Measurements from ENCODE around the gene LMX1A. TPM values are rescaled to one million over a fixed set of nuclear protein-coding genes. Genes with fewer than 3 reads are reported as not detected.
A peak's percentile ranks its signal among the peaks of the same experiment; 100 is the strongest.

The LMX1A gene
- not detected in 2 replicates for total RNA-seq

DNA sequence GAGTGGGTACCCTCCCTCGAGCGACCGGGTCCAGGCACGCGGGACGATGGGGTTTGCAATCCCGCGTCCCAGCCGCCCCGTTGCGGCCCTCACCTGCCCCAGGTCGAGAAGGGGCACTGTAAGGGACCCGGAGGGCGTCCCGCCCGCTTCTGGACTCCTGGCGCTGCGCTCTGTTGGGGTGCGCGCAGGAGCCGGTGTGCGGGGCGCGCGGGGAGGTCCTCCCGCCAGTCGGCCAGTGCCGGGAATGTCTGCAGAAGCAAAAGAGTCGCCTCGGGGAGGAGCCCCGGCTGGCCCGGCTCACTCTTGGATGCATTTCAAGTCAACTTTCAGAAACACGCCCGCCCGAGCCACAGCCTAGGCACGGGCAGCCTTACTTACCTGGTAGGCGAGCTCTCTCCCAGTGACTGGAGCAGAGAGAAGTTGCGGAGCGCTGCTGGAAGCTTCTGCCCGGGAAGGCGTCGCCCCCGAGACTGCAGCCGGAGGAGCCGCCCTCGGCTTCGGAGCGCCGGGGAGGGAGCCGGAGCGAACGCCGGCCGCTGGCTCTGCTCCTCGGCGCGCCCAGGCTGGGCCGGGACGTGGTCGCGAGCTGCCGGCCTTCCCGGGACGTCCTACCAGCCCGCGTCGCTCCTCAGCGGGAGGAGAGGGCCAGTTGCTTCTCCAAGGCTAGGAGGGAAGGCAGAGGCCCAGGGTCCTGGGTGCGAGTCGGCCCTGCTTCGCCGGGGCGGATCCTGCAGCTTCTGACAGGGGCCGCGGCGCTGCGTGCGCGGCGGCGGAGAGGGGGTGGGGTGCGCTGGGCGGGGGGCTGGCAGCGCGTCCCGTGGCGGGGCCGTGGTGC, at the start of gene LMX1A:
Gene LMX1A (minus strand): TSS at position 739 of the 835 bp plus-strand sequence. CDS start 1,156 bp downstream, outside the sequence.
- Histone ChIP-seq H3K36me3 (ENCODE audit: control insufficient read depth, insufficient read depth, low read length) (no peaks in the 10 kb centered on the region), H3K4me3 (ENCODE audit: low read depth, low read length) (no peak within 1 kb of the TSS), H3K27me3 (ENCODE audit: control insufficient read depth, insufficient read depth, low read length) (peaks cover 55% of the 10 kb centered on the region)
- TF ChIP-seq, protein P1, sequence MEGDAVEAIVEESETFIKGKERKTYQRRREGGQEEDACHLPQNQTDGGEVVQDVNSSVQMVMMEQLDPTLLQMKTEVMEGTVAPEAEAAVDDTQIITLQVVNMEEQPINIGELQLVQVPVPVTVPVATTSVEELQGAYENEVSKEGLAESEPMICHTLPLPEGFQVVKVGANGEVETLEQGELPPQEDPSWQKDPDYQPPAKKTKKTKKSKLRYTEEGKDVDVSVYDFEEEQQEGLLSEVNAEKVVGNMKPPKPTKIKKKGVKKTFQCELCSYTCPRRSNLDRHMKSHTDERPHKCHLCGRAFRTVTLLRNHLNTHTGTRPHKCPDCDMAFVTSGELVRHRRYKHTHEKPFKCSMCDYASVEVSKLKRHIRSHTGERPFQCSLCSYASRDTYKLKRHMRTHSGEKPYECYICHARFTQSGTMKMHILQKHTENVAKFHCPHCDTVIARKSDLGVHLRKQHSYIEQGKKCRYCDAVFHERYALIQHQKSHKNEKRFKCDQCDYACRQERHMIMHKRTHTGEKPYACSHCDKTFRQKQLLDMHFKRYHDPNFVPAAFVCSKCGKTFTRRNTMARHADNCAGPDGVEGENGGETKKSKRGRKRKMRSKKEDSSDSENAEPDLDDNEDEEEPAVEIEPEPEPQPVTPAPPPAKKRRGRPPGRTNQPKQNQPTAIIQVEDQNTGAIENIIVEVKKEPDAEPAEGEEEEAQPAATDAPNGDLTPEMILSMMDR (IDR thresholded peaks at IDR 0.05; ENCODE audit: insufficient read depth, low read length, severe bottlenecking): no peak
- DNase-seq (ENCODE audit: low read depth) (no peak), FAIRE-seq (no peak)

DNA sequence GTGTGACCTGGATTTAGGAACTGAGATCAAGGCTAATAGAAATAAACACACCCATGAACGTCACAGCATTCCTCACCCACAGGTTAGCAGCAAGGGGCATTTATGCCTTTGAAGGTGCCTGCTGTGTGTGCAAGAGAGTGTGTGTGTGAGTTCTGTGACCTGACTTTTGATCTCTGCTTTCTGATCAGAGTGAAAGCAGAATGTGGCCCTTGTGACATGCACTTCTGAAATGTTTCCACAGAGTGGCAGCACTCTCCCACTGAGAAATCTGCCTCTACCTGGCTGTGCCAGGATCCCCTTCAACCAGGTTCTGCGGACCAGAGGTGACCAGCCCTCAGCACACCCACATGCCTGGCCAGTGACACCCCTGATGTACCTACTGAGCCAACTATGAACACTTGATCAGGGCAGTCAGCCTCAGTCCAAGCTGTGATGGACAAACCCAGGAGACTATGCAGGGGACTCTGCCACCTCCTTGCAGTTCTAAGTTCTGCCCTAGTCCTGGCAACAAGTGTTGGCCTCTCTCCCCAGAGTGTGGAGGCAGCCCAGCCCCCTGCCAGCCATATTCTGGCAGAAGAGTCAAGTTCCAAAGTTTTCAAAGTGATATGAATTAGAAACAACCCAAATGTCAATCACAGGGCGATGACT, 47.4 kb upstream of the LMX1A start:
- DNase-seq (ENCODE audit: low read depth) (peak; percentile 27), FAIRE-seq (no peak)
- H3K36me3 ChIP-seq (ENCODE audit: control insufficient read depth, insufficient read depth, low read length): no peaks in the 10 kb centered on the region
- H3K27me3 ChIP-seq (ENCODE audit: control insufficient read depth, insufficient read depth, low read length): no peaks in the 10 kb centered on the region
- TF ChIP-seq, protein P1 (IDR thresholded peaks at IDR 0.05; ENCODE audit: insufficient read depth, low read length, severe bottlenecking): peak; percentile 72
- H3K4me3 ChIP-seq (ENCODE audit: low read depth, low read length): no peak overlapping the region

DNA sequence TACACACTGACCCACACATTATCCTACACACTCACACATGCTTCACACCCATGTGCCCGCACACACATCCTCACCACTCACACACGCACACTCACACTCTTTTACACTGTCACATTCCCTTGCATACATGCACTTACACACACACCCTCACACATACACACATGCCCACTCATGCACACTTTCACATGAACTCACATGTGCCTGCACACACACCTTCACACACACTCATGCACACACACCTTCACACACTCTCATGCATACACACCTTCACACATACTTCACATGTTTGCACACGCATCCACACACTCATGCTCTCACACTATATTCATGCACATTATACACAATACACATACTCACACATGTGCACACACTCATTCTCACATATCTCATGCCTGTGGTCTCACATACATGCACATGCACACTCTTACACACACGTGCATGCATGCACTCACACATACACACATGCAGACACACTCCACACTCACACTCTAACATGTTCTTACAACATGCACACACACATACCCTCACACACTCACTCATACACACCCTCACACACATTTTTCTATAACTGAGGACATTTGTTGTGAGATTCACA, 46.1 kb upstream of the LMX1A start:
- FAIRE-seq (peak; percentile 86), DNase-seq (ENCODE audit: low read depth) (no peak)
- Histone ChIP-seq H3K27me3 (ENCODE audit: control insufficient read depth, insufficient read depth, low read length) (no peaks in the 10 kb centered on the region), H3K4me3 (ENCODE audit: low read depth, low read length) (no peak overlapping the region), H3K36me3 (ENCODE audit: control insufficient read depth, insufficient read depth, low read length) (no peaks in the 10 kb centered on the region)
- TF ChIP-seq, protein P1 (IDR thresholded peaks at IDR 0.05; ENCODE audit: insufficient read depth, low read length, severe bottlenecking): no peak

DNA sequence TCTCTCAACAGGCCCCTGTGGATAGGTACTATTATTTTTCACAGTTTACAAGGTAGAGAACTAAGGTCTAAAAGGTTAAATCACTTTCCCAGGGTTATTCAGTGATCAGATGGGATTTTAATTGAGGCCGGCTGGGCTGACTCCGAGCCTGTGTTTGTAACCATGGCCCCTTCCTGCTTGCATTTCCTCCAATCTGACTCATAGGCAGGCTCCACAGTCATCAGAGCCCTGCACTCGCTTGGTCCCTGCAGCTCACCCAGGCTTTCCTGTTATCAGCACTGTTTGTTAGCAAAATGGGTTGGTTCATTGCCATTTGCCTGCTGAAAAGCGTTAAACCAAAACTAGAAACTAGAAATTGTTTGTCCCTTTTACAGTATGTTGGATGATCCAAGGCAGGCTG, 41.4 kb upstream of the LMX1A start:
- TF ChIP-seq, protein P1 (IDR thresholded peaks at IDR 0.05; ENCODE audit: insufficient read depth, low read length, severe bottlenecking): no peak
- H3K36me3 ChIP-seq (ENCODE audit: control insufficient read depth, insufficient read depth, low read length): no peaks in the 10 kb centered on the region
- FAIRE-seq (no peak), DNase-seq (ENCODE audit: low read depth) (peak; percentile 58)
- H3K4me3 ChIP-seq (ENCODE audit: low read depth, low read length): no peak overlapping the region
- H3K27me3 ChIP-seq (ENCODE audit: control insufficient read depth, insufficient read depth, low read length): no peaks in the 10 kb centered on the region

DNA sequence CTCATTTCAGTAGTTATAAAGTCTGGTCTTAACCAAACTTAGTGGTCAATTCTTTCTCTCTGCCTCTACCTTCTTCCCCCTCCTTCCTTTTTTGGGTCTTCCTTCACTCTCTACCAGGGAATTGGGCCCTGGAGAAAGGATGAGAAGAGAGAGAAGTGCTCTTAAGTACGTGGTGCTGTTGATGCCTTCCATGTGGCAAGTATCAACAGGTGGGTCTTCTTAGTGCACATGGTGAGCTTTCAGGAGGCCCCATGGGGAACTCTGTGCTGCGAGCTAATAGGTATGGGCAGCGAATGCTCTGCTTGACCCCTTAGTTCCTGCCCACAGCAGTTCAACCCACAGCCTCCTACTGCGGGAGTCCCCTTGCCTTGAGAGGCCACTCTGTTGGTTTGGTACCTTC, 39.4 kb upstream of the LMX1A start:
- TF ChIP-seq, protein P1 (IDR thresholded peaks at IDR 0.05; ENCODE audit: insufficient read depth, low read length, severe bottlenecking): no peak
- H3K36me3 ChIP-seq (ENCODE audit: control insufficient read depth, insufficient read depth, low read length): no peaks in the 10 kb centered on the region
- no peaks in the 10 kb centered on the region for H3K27me3 ChIP-seq (ENCODE audit: control insufficient read depth, insufficient read depth, low read length)
- H3K4me3 ChIP-seq (ENCODE audit: low read depth, low read length): no peak overlapping the region
- FAIRE-seq (no peak), DNase-seq (ENCODE audit: low read depth) (no peak)

All from bronchial epithelial cell (primary cell).